Stimulated activated CD4-positive, alpha-beta T cell treated with anti-CD3 and anti-CD28 coated beads, Interleukin-15, amount 100 ng/mL, for 48 hours (primary cell): ENCODE measurements around the gene CDK5RAP3.
"Not testable (repeated sequence)": the region's sequence is repeated elsewhere in the genome, so short reads cannot be mapped to it uniquely, and the experiment has no call there.

ENCODE experiments used
- DNase-seq, 2 donors: peaks; one replicate each; pipeline ENCODE4 v3.0.0-alpha.2; 2020; ENCODE audit warnings: low read depth in 2 of 2

Gene CDK5RAP3

DNA sequence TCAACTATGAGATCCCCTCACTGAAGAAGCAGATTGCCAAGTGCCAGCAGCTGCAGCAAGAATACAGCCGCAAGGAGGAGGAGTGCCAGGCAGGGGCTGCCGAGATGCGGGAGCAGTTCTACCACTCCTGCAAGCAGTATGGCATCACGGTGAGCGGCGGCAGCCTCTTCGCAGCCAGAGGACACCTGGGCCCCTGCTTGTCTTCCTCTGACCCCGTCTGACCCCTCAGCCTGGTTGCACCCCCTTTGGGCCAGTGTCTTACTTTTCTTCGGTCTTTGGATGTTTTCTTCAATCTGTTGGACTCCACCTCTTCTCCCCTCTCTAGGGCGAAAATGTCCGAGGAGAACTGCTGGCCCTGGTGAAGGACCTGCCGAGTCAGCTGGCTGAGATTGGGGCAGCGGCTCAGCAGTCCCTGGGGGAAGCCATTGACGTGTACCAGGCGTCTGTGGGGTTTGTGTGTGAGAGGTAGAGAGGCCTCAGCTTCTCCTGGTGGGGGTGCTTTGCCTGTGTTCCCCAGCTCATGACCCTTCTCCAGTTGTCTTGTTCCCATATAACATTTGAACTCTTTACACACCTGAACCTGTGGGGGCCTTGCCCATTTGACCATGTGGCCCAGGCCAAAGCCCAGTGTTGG lies 4.4 kb downstream of the CDK5RAP3 start:
- DNase-seq = no peak

DNA sequence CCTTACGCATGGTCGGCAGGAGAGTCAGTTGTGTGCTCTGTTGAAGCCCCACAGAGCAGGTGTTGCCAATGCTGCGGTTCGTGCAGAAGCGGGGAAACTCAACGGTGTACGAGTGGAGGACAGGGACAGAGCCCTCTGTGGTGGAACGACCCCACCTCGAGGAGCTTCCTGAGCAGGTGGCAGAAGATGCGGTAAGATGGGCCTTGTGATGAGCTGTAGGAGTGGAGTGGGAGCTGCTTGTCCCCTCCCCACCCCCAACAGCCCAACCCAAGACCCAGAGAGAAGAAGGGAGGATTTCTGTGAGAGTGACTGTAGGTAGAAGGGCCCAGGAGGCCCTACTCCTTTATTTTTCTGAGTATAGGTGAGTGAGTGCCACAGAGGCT lies 4.9 kb downstream of the CDK5RAP3 start:
- DNase-seq = no peak

DNA sequence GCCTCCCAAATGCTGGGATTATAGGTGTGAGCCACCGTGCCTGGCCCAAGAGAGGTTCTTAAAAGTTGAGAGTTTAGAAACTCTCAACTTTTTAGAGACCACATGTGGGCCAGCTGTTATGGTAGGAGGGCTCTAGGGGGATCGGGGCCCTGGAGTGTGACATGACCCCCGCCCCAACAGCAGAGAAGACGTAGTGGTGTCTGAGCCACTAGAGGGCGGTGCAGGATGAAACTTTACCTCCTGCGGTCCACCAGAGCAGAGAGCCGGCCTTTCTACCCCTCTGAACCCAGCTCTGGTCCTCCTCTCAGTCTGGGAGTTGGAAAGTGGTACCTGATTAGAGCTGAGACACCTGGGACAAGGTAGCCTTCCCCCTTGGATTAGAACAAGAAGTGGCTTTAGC lies 7.4 kb downstream of the CDK5RAP3 start:
- peak in 1 of 2 donors; percentile 27 for DNase-seq

DNA sequence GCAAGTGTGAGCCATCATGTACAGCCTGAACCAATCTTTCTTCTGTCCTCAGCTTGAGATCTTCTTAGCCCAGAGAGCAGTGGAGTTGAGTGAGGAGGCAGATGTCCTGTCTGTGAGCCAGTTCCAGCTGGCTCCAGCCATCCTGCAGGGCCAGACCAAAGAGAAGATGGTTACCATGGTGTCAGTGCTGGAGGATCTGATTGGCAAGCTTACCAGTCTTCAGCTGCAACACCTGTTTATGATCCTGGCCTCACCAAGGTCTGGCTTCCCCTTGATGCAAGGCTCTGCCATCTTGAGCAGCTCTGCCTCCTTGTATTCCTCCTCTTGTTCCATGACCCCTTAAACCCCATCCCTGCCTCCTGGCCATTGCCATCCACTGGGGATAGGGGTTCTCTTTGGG lies 9.6 kb downstream of the CDK5RAP3 start:
- DNase-seq = no peak

DNA sequence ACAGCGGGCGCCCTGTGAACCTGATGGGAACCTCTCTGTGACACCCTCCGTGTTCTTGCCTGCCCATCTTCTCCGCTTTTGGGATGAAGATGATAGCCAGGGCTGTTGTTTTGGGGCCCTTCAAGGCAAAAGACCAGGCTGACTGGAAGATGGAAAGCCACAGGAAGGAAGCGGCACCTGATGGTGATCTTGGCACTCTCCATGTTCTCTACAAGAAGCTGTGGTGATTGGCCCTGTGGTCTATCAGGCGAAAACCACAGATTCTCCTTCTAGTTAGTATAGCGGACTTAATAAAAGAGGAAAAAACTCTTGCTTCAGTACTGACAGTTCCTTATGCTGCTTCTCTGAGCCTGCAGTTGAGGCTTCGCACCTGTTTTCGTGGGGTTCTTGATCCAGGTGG lies 10.5 kb downstream of the CDK5RAP3 start:
- DNase-seq = no peak

DNA sequence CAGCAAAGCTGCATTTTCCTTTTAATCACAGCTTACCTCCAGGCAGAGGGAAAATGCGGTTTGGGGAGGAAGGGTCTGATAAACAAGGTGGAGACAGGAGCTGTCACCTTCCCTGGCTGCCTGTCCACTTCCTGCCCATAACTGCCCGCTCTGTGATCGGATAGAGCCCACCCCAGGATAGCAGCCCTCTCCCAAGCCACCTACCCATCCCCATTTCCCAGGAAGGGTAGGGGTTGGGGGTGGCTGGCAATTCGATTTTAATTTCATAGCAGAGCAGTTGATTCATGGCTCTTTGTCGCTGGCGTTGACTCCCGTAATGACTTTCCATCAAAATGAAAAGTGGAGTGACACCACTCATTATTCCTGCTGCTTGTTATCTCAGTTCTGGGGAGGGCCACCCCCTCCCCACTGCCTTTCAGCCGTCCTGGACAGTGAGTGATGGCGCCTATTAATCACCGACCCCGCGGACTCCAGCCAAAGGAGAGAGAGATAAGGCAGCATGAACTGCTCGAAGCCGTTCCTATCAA lies 11.2 kb downstream of the CDK5RAP3 start:
- no peak for DNase-seq

DNA sequence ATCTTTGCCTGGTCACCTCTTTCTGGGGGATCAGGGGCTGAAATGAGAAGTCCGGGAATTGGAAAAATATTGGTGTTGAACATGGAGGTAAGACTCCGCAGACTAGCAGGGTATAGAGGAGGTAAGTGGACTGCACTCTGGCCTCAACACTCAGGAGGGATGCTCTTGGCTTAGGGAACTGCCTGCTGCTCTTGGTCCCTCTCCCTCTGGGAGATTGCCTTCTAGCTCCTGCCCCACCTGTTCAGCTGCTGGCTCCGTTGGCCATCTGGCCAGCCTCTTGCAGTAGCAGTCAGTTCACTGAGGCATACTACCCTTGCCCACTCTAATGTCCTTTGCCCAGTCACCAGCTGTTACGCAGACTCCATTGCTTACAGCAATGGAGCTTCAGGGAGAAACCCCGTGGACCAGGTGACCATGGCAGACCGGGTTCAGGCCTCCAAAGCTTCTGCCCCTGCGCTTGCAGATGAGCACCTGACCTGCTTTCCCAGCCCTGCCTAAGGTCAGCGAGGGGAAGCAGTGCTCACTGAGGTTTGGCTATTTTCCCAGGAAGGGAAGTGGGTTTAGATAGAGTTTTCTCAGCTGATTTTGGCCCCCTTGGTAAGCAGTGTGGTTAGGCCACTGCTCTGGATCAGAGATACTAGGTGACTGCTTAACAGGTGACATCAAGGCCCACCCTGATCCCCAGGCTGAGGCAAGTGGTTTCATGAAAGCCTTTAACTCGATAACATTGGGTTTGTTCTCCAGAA lies 11.9 kb downstream of the CDK5RAP3 start:
- DNase-seq = no peak

DNA sequence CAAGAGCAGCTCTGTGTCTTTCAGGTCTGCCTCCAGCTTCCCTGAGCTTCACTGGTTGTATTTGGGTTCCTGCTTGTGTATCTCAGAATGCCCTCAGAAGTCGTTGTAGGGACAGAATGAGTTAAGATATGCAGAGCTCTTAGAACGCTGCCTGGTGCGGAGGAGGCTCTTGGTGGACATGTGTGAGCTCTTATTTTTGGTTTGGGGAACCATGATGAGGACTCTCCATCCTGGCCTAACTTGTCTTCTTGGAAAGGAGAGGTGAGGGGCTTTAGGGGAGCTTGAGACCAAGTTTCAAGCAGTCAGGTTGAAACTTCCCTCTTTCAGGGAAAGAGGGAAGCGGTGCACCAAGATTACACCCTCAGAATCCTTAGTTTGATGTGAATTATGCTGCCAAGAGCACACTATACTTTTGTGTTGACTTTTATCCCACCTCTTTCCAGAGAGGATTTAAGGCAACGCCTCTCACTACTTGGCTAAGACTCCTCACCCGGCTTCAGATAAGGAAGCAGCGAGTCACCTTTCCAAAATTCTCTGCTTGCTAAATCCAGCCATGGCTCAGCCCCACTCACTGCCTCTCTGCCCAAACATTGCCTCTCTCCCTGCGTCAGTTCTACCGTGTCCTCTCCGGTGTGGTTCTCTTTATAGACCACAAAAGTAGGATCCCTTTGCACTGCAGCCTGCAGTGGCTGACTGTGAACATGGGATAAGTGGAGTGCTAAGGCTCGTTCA lies 12.7 kb downstream of the CDK5RAP3 start:
- no peak for DNase-seq

DNA sequence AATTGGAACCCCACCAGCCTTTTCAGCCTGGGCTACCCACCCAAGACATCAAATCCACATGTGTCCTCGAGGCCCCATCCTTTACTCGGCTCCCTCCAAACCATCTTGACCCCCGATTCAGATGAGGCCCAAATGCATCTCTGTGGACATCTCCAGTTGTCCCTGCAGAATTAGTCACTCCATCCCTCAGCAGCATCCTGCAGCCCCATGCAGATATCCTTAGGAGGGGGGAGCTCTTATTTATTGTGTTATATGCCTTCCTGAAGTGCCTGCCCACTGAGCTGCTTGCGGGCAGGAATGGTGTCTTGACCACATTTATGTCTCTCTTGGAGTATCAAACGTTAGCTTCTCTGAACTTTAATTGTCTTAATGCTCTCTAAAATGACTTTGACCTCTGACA lies 15.6 kb downstream of the CDK5RAP3 start:
- no peak for DNase-seq

DNA sequence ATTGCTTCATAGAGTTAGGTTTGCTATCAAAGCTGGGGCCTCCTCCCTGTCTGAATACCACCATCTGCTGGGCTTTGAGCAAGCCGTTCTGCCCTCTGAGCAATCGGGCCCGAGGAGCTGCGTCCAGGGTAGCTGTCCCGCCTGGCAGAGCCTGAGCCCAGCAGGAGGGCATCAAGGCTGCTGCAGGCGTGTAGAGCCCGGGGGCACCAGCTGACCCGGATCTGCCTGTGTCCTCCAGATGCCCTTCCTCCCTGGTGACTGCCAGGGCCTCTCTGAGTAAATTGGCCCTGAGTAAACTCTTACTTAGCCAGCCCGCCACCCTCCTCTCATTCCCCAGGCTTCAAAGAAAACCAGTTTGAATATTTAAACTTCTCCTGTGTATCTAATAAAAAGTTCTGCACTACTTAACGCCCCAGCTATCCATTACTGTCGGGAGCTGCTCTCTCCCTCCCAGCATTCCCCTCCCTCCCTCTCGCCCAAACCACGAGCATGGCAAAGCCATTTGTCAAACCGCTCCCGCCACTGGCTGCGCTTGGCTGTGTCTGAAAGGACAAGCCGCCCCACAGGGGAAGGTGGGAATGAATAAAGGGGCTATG lies 16.4 kb downstream of the CDK5RAP3 start:
- no peak for DNase-seq

DNA sequence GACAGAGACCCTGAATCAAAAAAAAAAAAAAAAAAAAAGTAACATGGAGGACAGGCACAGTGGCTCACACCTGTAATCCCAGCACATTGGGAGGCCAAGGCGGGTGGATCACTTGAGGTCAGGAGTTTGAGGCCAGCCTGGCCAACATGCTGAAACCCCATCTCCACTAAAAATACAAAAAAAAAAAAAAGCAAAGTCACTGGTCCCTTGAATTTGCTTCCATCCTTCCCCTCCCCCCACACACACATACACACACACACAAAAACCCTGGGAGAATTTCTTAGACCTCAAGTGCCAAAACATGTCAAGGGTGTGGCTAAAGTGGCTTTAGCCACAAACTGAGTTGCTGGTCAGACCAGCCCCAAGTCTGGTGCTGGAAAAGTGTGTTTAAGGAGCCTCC lies 17.5 kb downstream of the CDK5RAP3 start:
- DNase-seq = not testable (repeated sequence)

DNA sequence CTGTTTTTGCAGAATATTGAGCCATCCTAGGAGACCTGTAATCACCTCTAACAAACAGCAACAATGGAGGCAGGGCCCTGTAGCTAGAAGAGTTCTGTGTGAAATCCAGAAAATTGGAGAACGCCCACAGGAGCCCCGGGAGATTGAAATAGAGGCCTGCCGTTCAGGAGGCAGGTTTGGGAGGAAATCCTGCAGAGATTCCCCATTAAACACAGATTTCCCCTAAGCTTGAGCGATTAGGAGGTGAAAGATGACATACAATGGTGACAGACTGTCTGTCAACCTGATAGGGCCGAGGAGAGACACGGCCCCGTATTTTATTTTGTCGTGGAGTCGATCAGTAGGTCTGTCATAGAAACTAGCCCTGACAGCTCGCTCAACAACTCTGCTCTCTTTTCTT lies 18.2 kb downstream of the CDK5RAP3 start:
- no peak for DNase-seq

DNA sequence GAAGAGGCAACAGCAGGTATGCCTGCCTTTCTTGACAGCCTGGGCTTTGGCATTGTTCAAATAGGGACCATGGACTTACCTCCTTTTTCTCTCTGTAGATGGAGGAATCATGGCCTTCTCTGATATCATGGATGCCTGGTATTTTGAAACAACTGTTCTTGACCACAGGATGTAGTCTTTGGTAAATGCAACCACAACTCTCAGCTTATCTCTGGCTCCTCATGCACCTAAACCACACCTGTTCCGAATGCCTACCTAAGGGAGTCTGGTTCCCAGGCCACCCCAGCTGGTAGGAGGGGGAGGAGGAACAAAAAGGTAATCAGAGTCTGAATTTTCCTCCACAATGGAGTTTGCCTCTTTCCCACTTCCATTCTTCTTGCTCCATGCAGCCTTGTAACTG lies 18.8 kb downstream of the CDK5RAP3 start:
- no peak for DNase-seq

DNA sequence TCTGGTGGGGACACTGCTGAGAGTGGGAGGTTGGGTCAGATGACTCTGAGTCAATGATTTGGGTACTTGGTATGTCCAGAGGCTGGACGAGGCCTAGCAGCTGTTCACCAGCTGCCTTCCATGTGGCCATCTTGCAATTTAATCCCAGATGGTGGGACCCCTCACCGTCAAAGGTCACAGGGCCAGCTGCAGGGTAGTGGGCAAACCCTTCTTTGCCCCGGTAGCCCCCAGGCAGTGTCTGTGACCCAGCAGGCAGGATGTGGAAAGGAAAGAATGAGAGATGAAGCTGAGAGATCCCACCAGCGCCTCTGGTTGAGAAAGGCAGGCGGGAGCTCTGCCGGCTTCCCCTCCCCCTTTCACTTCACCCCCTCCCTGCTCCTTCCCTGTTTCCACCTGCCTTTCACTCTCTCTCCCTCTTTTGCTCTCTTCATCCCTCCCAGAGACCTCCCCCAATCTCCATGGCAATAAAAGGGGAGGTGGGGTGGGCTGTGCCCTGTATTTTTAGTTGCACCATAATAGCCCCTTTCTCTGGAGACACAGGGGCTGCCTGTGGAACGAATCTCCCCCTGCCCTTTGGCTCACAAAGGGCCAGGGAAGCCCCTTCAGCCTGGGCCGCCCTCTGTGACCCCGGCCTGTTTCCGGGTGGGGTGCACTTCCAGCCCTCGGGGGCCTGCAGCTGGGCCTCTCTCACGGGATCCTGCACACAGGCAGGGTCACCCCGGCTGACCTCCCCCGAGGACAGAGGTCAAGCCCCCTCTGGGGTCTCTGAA lies 20.2 kb downstream of the CDK5RAP3 start:
- DNase-seq = no peak

DNA sequence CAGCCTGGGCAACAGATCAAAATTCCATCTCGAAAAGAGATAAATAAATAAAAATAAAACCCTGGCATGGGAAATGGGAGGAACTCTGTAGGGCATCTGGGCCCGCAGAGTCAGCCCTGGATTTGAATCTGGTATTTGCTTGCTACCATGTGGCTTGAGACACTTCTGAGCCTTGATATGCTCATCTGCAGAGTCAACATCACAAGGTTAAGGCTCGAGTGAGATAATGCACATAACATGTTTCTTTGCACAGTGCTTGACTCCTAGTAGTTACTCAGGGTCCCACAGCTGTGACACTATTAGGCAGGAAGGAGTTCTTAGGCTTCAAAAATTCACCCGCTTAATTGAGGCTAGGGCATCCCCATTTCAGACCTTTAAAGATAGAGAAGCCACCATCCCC lies 21.3 kb downstream of the CDK5RAP3 start:
- no peak for DNase-seq

DNA sequence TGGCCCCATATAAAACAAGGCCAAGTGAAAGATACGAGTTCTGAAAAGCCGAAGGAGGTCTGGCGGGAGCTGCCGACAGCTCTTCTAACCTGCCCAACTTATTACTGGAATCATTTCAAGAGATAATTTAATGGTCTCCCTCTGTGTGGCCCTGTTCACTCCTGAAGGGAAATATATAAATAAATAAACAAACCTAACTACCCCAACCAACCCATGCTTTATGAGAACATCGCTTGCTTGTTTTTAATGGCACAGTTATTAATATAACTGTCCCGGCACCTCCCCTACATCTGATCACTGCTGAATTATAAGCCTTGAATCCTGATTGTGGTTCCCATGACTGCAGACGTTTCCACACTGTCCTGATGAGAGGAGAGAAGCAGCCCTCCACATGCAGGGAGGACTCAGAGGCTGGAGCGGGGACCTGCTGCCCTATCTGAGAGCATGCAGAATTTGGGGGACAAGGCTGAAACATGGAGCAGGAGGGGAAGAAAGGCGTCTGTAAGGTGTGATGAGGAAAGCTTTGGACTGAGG lies 22.2 kb downstream of the CDK5RAP3 start:
- no peak for DNase-seq

DNA sequence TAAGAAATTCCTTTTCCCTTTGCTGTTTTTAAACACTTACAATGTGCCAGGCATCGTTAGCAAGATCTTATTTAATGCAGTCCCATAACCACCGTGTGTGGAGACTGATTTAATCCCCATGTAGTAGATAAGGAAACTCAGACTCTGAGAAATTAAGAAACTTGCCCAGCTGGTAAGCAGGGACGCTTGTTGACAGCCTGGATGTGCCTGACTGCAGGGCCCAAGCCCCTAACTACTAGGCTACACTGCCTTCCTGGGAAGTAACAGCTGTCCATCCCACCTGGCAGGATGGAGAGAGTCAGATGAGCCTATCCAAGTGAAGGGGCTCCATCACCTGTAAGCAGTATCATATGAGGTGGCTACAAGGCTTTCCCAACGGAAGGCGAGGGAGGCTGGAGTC lies 23.1 kb downstream of the CDK5RAP3 start:
- no peak for DNase-seq

DNA sequence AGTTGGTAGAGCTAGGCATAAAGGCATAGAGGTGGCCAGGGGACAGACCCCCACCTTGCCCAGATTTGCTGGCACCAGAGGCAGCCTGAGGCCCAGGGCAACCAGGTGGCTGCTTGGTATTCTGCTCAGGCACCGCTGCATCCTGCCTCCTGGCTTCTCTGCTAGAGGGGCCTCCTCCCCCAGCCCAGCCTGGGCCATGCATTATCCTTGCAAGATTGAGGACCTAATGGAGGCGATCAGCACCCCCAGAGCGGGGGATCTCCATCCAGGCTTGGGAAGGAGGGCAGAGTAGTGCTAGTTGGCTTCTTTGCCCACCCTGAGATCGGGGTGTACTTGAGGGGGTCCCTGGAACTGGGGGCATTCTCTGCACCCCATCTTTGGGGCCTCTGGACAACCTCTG lies 23.8 kb downstream of the CDK5RAP3 start:
- no peak for DNase-seq

DNA sequence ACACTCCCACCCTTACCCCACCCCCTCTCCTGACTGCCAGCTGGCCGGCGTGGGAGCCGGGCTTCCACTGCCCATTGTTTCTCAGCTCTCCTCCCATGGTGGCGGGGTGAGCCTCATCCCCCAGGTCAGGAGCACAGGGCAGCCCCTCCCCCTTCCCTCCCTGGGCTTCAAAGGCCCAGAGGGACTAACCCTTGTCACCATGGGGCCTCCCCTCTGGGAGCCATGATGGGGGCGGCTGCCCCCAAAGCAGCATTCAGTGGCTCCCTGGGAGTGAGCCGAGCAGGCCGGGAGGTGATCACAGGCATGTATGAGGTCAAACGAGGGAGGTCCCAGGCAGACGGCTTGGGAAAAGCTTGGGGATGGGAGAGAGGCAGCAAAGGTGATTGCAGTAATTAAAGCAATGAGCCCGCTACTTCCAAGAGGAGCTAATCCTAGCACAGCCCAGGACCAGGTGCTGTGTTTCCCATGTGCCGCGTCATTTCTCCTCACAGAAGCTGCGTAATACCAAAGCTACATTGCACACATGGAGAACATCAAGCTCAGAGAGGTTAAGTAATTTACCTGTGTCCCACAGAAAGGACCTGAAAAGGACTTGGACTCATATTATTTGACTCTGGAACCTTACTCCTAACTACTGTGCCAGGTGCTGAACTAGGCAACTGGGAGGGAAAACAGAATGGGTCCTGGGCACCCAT lies 24.5 kb downstream of the CDK5RAP3 start:
- no peak for DNase-seq

DNA sequence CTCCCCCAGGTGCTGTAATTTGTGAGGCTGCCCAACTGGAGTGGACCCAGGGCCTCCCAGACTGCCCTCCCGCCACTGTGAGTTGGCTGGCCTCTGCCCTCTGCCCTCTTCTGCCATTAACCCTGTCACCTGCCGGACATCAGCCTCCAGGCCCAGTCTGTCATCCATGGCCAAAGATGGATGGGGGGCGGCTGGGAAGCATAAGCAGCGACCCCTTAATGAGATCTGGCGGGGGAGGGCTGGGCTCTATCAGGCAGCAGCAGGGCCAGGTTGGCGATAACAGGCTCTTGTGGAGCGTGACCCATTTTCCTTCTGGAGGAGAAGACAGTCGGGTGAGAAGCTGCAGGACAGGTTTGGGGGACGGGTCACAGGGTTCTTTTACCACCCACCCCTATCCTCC lies 25.3 kb downstream of the CDK5RAP3 start:
- no peak for DNase-seq

DNA sequence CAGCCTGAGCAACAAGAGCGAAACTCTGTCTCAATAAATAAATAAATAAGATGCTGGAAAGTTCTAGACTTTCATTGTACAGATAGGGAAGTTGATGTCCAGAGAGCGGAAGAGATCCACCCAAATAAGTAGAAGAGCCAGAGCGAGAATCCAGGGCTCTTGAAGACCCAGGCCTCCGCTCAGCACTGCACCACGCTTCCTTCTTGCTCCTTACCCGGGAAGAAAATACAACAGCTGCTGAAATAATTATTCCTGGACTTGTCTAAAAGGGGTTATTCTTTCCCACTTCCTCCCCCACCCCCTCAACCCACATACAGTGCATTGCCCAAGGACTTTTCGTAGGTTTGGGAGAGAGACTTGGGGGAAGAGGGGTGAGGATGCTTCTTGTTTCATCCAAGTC lies 26.7 kb downstream of the CDK5RAP3 start:
- no peak for DNase-seq
